Activated CD8-positive, alpha-beta memory T cell treated with anti-CD3 and anti-CD28 coated beads, Interleukin-2, amount 50 U/mL, for 48 hours (primary cell): ENCODE data around the gene BTBD6.

Experiments used
- DNase-seq: peaks from one replicate; pipeline ENCODE4 v3.0.0-alpha.2; 2020

Gene BTBD6

GRCh38 chr14:105241641-105242040 is 6.7 kb upstream of the BTBD6 start:
- DNase-seq: no peak

- DNase-seq: no peak
Measured at GRCh38 chr14:105244334-105244733, 4.0 kb upstream of the BTBD6 start.

DNA sequence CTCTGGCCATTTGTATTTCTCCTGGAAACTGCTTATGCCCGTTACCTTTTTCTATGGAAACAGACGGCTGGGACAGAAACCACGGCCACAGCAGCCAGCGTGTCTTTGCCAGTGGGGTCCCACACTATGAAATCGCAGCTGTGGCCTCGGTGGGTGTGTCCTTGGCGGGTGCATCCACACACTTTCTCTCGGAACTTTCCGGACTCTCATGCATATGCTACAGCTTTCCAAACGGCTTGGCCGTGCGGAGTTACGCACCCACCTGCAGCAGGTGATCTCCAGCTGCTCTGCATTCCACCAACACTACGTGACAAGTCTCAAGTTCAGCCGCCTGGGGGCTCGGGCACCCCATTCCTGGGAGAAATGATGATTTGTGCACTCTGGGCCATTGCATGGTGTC is 1.3 kb upstream of the BTBD6 start:
- no peak for DNase-seq

- no peak for DNase-seq
Measured at GRCh38 chr14:105247715-105248367, 492 bp upstream of the BTBD6 start.

GRCh38 chr14:105249182-105250007 is 1.1 kb downstream of the BTBD6 start:
- DNase-seq: peak; percentile 53

GRCh38 chr14:105250008-105250366 is 1.7 kb downstream of the BTBD6 start:
- peak; percentile 50 for DNase-seq

DNA sequence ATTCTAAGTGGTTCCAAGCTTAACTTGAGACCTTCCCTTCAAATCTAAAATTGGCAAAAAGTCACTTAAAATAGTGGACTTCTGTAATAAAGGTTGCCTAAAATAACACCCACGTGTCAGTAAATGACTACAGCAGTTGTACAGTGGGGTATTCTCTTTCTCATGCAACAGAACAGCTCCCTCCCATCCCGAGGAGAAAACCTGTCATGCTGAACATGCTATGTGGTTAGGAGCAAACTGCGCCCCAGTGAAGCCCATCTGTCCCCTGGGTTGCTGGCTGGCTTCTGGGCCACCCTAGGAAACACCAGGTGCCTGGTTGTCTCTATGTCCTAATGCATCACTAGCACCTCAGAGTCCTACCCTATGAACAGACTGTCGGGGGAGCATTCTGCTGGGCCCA is 2.7 kb downstream of the BTBD6 start:
- DNase-seq: no peak

DNA sequence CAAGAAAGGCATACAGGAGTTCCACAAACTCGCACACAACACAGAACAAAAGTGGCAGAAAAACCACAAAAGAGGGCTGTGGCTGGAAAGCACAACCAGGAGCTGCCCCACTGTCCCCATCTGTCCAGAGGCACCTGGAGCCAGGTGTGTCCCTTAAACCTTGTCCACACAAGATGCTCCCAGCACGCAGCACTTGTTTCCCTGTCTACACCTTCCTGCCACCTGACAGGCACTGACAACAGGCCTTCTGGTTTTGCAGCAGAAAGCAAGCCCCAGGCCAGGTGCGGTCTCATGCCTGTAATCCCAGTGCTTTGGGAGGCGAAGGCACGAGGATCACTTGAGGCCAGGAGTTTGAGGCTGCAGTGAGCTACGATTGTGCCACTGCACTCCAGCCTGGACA is 3.6 kb downstream of the BTBD6 start:
- peak; percentile 48 for DNase-seq

DNA sequence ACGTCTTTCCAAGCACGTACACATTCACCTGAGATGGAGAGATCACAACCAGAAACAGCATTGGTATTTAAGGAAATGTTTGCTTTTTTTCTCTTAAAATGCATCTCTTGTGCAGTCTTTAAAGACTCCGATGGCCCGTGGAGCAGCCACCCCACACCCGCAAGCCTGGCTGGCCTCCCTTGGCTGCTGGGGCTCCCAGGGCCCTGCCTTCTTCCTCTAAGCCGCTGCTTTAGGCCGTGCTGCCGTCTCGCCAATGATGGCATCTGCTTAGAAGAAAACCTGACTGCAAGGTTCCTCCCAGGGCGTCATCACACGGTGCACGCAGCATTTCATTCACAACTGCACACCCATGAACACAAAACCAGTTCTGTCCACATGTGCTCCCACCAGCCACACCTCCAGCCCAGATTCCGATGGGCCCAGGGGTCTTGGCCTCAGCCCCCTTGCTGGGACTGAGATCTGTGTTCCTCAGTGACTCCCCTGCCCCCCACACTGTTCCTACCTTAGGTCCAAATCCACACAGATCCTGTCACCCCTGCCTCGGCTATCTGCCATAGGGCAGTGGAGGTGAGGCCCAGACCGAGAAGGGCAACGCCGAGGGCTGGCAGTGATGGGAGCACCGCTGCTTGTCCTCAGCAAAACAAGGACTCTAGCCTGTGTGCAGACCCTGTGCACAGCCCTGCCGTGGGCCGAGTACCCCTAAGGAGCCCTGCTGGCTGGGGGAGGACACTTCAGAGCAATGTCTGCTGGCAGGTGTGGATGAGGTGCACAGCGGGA is 4.4 kb downstream of the BTBD6 start:
- DNase-seq: peak; percentile 48

DNA sequence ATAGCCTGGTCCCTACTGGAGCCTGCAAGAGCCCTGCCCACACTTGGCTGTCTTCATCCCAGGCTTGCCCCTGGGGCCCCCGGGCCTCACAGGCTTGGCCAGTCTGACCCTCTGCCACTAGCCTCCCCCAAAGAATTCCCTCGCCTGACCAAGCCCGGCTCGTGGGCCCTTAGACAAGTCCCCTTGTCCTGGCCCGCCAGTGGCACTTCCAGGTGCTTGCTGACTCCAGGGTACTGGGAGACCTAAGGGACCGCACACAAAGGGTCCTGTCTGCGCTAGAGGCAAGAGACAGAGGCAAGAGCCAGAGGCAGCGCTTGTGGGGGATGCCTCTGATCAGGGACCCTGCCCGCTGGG is 5.0 kb downstream of the BTBD6 start:
- no peak for DNase-seq

GRCh38 chr14:105255021-105255507 is 6.7 kb downstream of the BTBD6 start:
- no peak for DNase-seq

DNA sequence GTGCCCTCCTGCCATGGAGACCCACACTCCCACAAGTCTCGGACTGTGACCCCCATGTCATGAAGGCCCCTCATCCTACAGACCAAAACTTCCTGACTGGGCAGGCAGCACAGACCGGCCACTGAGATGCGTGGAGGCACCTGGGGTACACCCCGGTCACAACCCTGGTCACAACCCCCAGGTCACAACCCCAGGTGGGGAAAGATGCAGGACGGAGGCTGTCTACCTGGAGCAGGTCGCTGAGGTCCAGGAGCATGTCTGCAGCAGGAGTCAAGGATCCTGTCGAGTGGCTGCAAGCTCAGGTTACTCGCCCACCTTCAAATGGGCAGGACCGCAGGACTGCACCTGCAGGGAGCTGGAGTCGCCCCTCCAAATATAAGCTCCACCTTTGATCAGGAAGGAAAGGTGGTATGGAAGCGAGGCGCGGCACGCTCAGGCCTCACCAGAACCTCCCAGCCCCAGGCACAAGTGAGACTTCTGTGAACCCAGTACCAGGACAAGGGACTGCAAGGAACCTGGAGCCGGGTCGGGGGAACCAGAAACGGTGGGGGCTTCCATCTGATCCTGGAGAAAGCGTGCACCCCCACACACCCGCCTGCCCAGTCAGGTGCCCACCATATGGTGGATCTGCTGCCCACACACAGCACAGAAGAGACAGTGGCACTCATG is 8.1 kb downstream of the BTBD6 start:
- no peak for DNase-seq

DNA sequence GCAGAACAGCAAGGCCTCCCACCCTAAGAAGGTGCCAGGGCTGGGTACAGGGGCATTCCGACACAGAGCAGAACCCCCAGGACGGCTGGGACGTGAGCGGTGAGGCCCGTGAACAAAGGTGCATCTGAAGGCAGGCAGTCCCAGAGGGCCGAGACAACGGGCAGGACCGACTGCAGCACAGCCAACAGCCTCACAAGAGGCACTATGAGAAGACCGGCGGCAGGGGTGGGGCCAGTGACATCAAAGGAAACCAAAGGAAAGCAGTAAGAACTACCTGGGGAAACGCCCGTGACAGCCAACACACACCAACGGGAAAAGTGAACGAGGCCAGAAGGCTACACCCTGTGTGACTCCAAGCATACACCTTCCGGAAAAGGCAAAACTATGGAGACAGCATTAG is 9.1 kb downstream of the BTBD6 start:
- no peak for DNase-seq

DNA sequence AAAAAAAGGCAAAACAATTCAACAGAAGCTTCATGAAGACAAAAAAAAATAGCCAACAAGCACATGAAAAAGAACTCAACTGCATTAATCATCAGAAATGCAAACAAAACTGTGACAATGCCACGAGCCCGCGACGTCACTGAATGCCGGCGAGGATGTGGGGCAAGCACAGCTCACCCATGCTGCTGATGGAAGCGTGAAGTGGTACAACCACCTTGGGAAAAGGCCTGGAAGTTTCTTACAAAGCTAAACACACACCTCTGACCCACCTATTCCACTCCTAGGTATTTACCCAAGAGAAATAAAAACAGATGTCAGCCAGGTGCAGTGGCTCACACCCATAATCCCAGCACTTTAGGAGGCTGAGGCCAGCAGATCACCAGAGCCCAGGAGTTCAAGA is 10.5 kb downstream of the BTBD6 start:
- no peak for DNase-seq

DNA sequence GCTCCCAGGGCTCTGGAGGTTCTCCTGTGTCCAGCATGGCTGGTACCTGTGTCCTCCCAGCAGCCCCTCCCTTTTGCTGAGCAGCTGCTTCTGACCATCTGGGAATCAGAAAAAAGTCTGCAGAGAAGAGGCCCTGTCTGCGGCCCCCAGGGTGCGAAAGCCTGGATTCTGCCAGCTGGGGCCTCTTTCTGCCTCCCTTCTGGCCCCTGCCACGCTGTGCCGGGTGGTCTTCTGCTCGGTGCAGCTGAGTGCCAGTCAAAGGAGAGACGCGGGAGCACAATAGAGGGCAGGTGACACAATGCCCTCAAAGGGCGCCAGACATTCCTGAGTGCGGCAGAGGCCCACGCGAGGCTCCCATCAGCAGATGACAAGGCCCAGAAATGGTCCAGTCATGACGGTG is 12.6 kb downstream of the BTBD6 start:
- no peak for DNase-seq

DNA sequence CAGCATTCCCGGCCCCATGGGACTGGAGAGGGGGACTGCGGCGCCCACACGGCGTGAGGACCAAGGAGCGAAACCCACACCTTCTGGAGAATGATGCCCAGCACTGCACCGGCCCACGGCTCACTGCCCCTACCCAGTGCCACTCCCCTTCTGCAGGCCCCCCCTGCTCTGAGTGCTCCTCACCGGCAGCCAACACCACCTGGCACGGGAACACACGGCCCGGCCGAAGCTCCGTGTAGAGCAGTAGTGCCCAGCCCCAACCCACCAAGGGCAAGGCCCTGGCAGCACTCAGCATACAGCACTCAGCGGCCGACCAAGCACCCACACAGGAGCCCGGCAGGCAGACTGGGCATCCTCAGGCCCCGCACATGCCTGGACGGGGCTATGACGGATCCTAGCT is 13.4 kb downstream of the BTBD6 start:
- no peak for DNase-seq

GRCh38 chr14:105267820-105268548 is 19.7 kb downstream of the BTBD6 start:
- no peak for DNase-seq

- no peak for DNase-seq
Measured at GRCh38 chr14:105268736-105269354, 20.5 kb downstream of the BTBD6 start.

- DNase-seq: no peak
Measured at GRCh38 chr14:105269405-105269804, 21.1 kb downstream of the BTBD6 start.

DNA sequence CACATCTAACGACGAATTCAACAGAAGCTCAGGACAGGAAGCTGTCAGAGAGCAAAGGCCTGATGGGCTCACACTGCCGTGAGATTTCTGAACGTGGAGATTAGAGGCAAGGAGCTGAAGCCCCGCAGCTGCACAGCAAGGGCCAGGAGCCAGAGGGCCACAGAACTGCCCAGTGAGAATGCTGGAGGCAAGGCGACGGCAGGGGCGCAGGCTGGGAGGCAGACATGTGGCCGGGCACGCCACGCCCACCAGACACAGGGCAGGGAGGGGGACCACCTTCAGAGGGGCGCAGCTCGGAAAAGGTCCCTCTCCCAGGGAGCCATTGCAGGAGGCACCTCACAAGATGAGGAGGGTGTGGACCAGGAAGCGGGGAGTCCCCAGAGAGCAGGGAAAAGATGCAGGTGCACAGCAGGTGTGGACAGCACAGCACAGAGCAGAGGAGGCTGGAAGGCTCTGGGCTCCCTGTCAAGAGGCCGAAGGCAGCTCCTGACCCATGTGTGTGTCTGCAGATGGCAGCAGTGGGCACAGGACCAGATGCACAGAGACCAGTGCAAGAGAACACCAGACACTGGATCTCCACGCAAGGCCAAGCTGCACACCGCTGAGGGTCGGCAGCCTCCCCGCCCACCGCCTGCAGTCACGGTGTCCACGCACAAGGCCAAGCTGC is 23.0 kb downstream of the BTBD6 start:
- no peak for DNase-seq

DNA sequence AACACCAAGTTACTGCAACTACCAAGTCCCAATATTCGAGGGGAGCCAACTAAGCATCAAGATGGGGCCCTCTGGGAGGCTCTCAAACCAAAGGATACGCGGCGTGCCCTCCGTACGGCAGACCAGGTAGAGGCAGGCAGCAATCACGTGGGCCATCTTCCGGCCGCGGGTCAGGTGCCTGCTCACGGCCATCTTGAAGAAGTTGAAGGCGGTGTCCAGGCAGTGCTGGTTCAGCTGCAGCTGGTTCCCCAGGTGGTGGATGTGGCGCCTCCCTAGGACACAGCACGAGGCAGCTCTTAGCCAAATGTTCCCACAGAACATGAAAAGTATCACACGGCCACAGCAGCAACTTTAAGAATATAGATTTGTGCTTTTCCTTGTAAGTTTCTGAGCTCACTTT is 24.3 kb downstream of the BTBD6 start:
- DNase-seq: no peak

- no peak for DNase-seq
Measured at GRCh38 chr14:105273062-105273461, 24.7 kb downstream of the BTBD6 start.
